ENCODE data around the gene DYNC1H1. TPM values are rescaled to one million over a fixed set of nuclear protein-coding genes. Genes with fewer than 3 reads are reported as not detected.

Gene DYNC1H1
- total RNA-seq, 1 donor from 2014 or later: 499 TPM

- DNase-seq (ENCODE audit: extremely low spot score in 2 of 2): no peak
Observed at GRCh38 chr14:101932673-101933072, 31.7 kb upstream of the DYNC1H1 start.

GRCh38 chr14:101933209-101933608, 31.2 kb upstream of the DYNC1H1 start:
- H3K27me3 ChIP-seq: no peaks in the 10 kb centered on the region
- H3K36me3 ChIP-seq: no peaks in the 10 kb centered on the region
- H3K4me3 ChIP-seq: no peak overlapping the region
- no peak for DNase-seq (ENCODE audit: extremely low spot score in 2 of 2)
- TF ChIP-seq POLR2A (IDR thresholded peaks at IDR 0.05) (no peak), POLR2AphosphoS5 (IDR thresholded peaks at IDR 0.05; ENCODE audit: insufficient read depth in 1 of 2, low read depth in 1 of 2) (no peak)
- intact Hi-C loops (cut with DNase I): no loop called here
- H3K4me1 ChIP-seq: no peaks in the 10 kb centered on the region
- no peaks in the 10 kb centered on the region for H3K9me3 ChIP-seq
- no peak overlapping the region for H3K27ac ChIP-seq

More at GRCh38 chr14:101932673-101933072, 31.7 kb upstream of the DYNC1H1 start:
- no peak for TF ChIP-seq CTCF (IDR thresholded peaks at IDR 0.05)
- no peaks in the 10 kb centered on the region for H3K9me3 ChIP-seq
- intact Hi-C loops (cut with DNase I): no loop called here
- H3K4me1 ChIP-seq: peaks cover 2% of the 10 kb centered on the region
- no peak overlapping the region for H3K4me3 ChIP-seq
- no peak overlapping the region for H3K27ac ChIP-seq
- no peaks in the 10 kb centered on the region for H3K27me3 ChIP-seq
- H3K36me3 ChIP-seq: no peaks in the 10 kb centered on the region

- no peak for DNase-seq (ENCODE audit: extremely low spot score in 2 of 2)
- H3K4me3 ChIP-seq: no peak overlapping the region
- no peaks in the 10 kb centered on the region for H3K36me3 ChIP-seq
- no peaks in the 10 kb centered on the region for H3K27me3 ChIP-seq
- TF ChIP-seq POLR2A (IDR thresholded peaks at IDR 0.05) (no peak), CTCF (IDR thresholded peaks at IDR 0.05) (no peak), POLR2AphosphoS5 (IDR thresholded peaks at IDR 0.05; ENCODE audit: insufficient read depth in 1 of 2, low read depth in 1 of 2) (no peak)
- no peak overlapping the region for H3K27ac ChIP-seq
- no peaks in the 10 kb centered on the region for H3K4me1 ChIP-seq
- intact Hi-C loops (cut with DNase I): loop anchor here (5.0 kb wide), 1 partner anchor 952 kb away; no protein-coding TSS in a partner anchor
- no peaks in the 10 kb centered on the region for H3K9me3 ChIP-seq
Observed at GRCh38 chr14:101934601-101935150, 29.7 kb upstream of the DYNC1H1 start.

- intact Hi-C loops (cut with DNase I): loop anchor here (5.0 kb wide), 1 partner anchor 956 kb away; no protein-coding TSS in a partner anchor
- Histone ChIP-seq H3K27ac (no peak overlapping the region), H3K4me1 (no peaks in the 10 kb centered on the region), H3K36me3 (no peaks in the 10 kb centered on the region), H3K27me3 (no peaks in the 10 kb centered on the region), H3K4me3 (no peak overlapping the region), H3K9me3 (no peaks in the 10 kb centered on the region)
- TF ChIP-seq POLR2AphosphoS5 (IDR thresholded peaks at IDR 0.05; ENCODE audit: insufficient read depth in 1 of 2, low read depth in 1 of 2) (no peak), CTCF (IDR thresholded peaks at IDR 0.05) (no peak), POLR2A (IDR thresholded peaks at IDR 0.05) (no peak)
- DNase-seq (ENCODE audit: extremely low spot score in 2 of 2): no peak
Observed at GRCh38 chr14:101937926-101938767, 26.2 kb upstream of the DYNC1H1 start.

- TF ChIP-seq POLR2AphosphoS5 (IDR thresholded peaks at IDR 0.05; ENCODE audit: insufficient read depth in 1 of 2, low read depth in 1 of 2): no peak
- TF ChIP-seq POLR2A (IDR thresholded peaks at IDR 0.05): no peak
- no peak for TF ChIP-seq CTCF (IDR thresholded peaks at IDR 0.05)
- DNase-seq (ENCODE audit: extremely low spot score in 2 of 2): no peak
- Histone ChIP-seq H3K27me3 (no peaks in the 10 kb centered on the region), H3K4me1 (no peaks in the 10 kb centered on the region), H3K4me3 (no peak overlapping the region), H3K9me3 (no peaks in the 10 kb centered on the region), H3K36me3 (no peaks in the 10 kb centered on the region), H3K27ac (no peak overlapping the region)
- intact Hi-C loops (cut with DNase I): loop anchor here (5.0 kb wide), 1 partner anchor 957 kb away; no protein-coding TSS in a partner anchor
Observed at GRCh38 chr14:101939646-101940170, 24.7 kb upstream of the DYNC1H1 start.
